Measurements from ENCODE around the gene KRTAP4-2.
A peak's percentile ranks its signal among the peaks of the same experiment; 100 is the strongest.
"Not testable (repeated sequence)": the region's sequence is repeated elsewhere in the genome, so short reads cannot be mapped to it uniquely, and the experiment has no call there.

The KRTAP4-2 gene

GRCh38 chr17:41168121-41168520, 9.9 kb downstream of the KRTAP4-2 start, which contains the start of gene KRTAP4-3:
TSS of gene KRTAP4-3 (minus strand) at chr17:41168221. CDS start at chr17:41168172, 49 bp downstream.
- intact Hi-C loops (cut with DNase I), result no loop called here
- no peak for DNase-seq

- no peak for DNase-seq
- intact Hi-C loops (cut with DNase I), result no loop called here
Observed at GRCh38 chr17:41167561-41167960, 10.5 kb downstream of the KRTAP4-2 start.

DNA sequence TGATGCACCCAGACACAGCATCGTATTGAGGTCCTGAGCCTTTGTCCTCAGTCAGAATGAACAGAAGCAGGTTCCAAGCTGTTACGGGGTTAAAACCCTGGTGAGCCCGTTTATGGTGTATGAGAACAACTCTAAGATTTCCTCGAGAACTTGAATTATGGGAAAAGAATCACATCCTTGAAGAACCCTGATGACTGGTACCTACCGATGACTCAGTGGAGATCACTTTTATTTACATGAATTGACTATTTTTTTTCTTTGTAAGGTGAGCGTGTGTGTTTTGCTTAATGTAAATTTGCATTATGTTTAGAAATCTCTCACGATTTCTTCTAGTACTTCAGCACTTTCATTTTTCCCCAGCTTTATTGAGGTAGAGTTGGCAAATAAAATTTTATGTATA, 14.2 kb downstream of the KRTAP4-2 start:
- DNase-seq, result no peak
- intact Hi-C loops (cut with DNase I), result no loop called here

GRCh38 chr17:41160648-41161047, 17.4 kb downstream of the KRTAP4-2 start, which contains the start of gene KRTAP4-4:
TSS of gene KRTAP4-4 (minus strand) at chr17:41160748. CDS start at chr17:41160691, 57 bp downstream.
- intact Hi-C loops (cut with DNase I), result no loop called here
- no peak for DNase-seq

- intact Hi-C loops (cut with DNase I); DNase-seq: not testable (repeated sequence)
Observed at GRCh38 chr17:41160190-41160589, 17.8 kb downstream of the KRTAP4-2 start.

DNA sequence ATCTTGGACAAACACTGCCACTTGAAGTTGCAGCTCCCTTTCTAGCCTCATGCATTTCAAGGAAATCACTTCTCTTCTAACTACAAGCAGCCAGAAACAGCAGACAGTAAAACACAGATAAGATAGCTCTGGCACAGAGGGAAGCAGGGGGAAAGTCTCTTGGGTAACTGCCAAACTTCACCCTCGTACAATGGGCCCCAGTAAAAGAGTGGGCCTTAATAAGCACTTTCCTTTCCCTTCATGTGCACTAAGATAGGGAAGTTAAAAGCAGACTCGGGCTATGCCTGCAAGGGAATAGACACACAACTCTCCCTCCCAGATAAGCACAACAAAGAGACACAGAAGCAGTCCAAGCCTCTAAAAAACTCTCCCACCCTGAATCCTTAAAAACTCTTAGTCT, 24.2 kb downstream of the KRTAP4-2 start:
- peak in 7 of 42 donors; percentile 1 to 16 (median 9) for DNase-seq
- intact Hi-C loops (cut with DNase I), result no loop called here

- intact Hi-C loops (cut with DNase I), result no loop called here
- no peak for DNase-seq
Observed at GRCh38 chr17:41151525-41151924, 26.5 kb downstream of the KRTAP4-2 start.

DNA sequence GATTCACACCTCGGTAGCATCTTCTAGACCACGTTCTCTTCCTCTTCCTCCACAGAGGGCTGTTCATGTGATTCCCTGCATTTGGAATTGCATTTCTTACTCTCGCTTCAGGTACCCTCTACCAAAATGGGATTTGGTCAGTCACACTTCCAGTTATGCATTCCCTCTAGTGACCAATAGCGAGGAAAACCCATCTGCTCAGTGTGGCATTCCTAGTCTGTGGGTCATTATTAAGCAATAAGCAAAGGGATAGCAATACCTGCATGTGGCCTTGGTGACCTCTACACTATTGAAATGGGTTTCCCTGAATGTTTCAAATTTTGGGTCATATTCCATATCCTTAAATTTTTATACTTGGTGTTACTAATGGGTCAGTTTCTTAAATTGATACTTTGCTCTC, 28.0 kb downstream of the KRTAP4-2 start:
- DNase-seq, result no peak
- intact Hi-C loops (cut with DNase I), result no loop called here

- DNase-seq, result no peak
- intact Hi-C loops (cut with DNase I), result no loop called here
Observed at GRCh38 chr17:41149652-41149985, 28.4 kb downstream of the KRTAP4-2 start, which contains the start of gene KRTAP4-5. TSS of gene KRTAP4-5 (minus strand) at chr17:41149825. CDS start at chr17:41149767, 58 bp downstream.

DNA sequence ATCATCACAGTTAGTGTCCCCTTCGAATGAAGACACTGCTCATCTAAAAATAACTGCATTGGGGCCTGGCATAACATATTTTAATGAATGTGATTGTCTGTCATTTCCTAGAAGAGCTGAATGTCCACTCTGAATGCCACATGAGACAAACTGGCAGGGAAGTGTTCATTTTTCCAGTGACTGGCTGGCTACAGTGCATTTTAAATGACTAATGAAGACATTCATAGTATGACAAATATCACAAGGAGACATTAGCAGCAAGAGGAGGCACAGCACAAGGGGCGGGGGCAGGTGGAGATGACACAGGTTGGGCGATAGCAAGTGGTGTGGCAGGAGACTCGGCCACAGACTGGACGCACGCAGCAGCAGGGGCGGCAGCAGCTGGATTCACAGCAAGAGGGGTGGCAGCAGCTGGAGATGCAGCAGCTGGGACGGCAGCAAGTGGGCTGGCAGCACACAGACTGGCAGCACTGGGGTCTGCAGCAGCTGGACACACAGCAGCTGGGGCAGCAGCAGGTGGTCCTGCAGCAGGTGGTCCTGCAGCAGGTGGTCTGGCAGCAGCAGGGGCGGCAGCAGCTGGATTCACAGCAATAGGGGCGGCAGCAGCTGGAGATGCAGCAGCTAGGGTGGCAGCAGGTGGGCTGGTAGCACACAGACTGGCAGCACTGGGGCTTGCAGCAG, 28.9 kb downstream of the KRTAP4-2 start:
- intact Hi-C loops (cut with DNase I); DNase-seq: not testable (repeated sequence)

GRCh38 chr17:41147531-41148204, 30.4 kb downstream of the KRTAP4-2 start:
- intact Hi-C loops (cut with DNase I), result no loop called here
- DNase-seq, result no peak

GRCh38 chr17:41145261-41145660, 32.8 kb downstream of the KRTAP4-2 start:
- no peak for DNase-seq
- intact Hi-C loops (cut with DNase I), result no loop called here

GRCh38 chr17:41144846-41145245, 33.2 kb downstream of the KRTAP4-2 start:
- intact Hi-C loops (cut with DNase I), result no loop called here
- no peak for DNase-seq

DNA sequence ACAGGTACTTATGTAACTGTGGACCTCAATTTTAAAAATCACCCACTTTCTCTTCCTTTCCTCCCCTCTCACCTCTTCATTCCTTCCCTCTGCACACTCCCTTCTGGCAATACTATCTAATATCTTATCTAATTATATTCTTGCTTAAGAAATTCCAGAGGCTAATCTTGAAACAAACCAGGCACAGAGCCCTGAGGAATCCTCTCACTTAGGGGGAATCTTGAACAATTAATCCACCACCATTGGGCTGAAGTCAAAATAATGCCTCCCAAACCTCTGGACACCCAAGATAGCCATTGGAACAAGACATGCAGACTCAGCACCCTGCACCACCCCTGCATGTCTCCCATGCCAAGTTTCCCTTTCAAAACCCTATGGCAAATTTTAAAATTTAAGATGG, 36.7 kb downstream of the KRTAP4-2 start:
- DNase-seq, result no peak
- intact Hi-C loops (cut with DNase I), result no loop called here

DNA sequence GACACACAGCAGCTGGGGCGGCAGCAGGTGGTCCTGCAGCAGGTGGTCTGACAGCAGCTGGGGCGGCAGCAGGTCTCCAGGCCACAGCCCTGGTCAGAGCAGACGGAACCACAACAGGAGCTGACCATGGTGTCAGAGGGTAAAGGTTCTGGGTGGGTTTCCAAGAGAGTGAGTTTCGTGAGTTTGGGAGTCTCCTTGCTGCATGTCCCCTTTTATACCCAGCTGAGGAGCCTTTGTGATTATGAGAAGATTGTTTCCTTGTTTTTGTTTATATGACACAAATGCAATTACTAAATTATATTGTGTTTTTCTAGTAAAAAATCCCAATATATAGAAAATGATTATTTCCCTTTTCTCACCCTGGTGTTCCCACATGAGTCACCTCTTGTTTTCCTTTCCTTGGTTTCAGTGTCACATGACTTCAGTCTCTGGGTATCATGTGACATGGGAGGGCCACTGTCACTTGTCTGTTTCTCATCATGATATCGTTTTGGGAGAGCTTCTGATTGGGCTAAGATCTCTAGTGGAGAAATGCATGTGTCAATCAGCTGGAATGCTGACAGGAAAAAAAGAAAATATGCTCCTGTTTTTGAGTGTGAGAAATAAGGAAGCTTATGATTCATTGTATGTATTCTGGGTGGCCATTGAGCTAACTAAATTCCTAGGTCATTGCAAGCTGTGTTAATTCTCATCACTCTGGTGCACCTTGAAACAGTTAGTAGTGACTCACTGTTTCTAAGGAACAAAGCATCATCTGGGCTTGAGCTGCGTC, 37.5 kb downstream of the KRTAP4-2 start, which contains the start of gene KRTAP4-6:
KRTAP4-6 (minus strand) TSS at position 185 of the 772 bp plus-strand sequence; CDS start at position 128, 57 bp downstream.
- intact Hi-C loops (cut with DNase I), result no loop called here
- DNase-seq, result no peak

GRCh38 chr17:41139865-41140264, 38.2 kb downstream of the KRTAP4-2 start:
- DNase-seq; intact Hi-C loops (cut with DNase I): not testable (repeated sequence)

GRCh38 chr17:41133880-41134735, 43.9 kb downstream of the KRTAP4-2 start:
- intact Hi-C loops (cut with DNase I), result no loop called here
- DNase-seq, result no peak

GRCh38 chr17:41131979-41132378, 46.0 kb downstream of the KRTAP4-2 start:
- no peak for DNase-seq
- intact Hi-C loops (cut with DNase I), result no loop called here
